NCI-H748 treated with DMSO at 0.1 percent for 48 hours (cell line): ENCODE data around the gene DLGAP1.

Source experiments
- DNase-seq: peaks from one replicate; lab custom pipeline; 2025; lab: John Stamatoyannopoulos, UW

Gene DLGAP1

GRCh38 chr18:3993941-3994687 lies 461.0 kb downstream of the DLGAP1 start:
- no peak for DNase-seq

- no peak for DNase-seq
These were observed 469.4 kb downstream of the DLGAP1 start for GRCh38 chr18:3985664-3986063.

DNA sequence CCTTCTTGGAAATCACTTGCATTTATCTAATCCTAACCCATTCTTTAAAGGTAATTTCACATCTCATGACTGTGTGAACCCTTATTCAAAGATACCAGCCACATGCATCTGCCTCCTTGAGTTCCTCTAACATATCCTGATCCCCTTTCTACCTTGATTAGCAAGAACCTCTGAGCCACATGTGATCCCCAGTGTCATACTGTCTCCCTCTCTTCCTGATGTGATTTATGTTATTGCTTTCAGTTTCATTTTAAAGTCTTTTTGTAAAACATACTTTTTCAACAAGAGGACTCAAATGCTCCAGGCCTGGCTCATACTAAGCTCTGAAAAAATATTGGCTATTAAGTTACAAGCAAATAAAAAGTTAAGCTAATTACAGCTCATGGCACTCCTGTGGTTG lies 470.1 kb downstream of the DLGAP1 start:
- no peak for DNase-seq

GRCh38 chr18:3984163-3984757 lies 470.8 kb downstream of the DLGAP1 start:
- no peak for DNase-seq

DNA sequence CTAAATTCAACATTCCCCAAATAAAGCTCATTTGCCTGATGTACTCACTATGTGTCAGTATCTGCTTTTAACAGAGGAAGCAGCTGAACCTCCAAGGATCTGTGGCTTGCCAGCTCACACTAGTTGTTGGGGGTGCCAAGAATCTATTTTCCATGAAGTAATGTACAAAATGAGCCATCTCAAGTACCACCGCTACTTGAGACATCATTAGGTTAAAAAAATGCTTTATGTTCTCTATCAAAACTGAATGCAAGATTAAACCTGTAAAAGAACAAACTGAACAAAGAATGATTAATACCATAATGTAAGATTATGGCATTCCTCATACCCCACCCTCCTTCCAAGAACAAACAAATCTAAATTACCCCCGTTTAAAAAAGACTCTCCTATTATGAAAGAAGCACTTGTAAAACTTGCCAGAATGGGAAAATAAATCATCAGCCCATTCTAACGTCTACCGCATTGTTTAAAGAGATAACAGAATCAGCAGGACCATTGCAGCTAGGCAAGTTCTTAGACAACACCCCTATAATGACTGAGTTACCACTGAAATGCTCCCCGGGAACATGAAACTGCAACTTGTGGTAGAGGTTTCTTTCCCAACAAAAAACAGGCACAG lies 471.6 kb downstream of the DLGAP1 start:
- DNase-seq = no peak

GRCh38 chr18:3982541-3982940 lies 472.6 kb downstream of the DLGAP1 start:
- no peak for DNase-seq

DNA sequence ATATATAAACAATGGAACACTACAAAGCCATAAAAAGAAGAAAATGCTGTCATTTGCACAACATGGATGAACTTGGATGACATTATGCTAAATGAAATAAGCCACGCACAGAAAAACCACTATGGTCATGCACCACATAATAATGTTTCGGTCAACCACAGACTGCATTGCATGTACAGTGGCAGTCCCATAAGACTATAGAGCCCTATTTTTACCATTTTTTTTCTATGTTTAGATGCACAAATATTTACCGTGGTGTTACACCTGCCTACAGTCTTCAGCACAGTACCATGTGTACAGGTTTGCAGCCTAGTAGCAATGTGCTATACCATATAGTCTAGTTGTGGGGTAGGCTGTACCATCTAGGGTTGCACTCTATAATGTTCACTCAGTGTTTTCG lies 476.1 kb downstream of the DLGAP1 start:
- no peak for DNase-seq

- DNase-seq = no peak
These were observed 481.8 kb downstream of the DLGAP1 start for GRCh38 chr18:3973191-3973850.

DNA sequence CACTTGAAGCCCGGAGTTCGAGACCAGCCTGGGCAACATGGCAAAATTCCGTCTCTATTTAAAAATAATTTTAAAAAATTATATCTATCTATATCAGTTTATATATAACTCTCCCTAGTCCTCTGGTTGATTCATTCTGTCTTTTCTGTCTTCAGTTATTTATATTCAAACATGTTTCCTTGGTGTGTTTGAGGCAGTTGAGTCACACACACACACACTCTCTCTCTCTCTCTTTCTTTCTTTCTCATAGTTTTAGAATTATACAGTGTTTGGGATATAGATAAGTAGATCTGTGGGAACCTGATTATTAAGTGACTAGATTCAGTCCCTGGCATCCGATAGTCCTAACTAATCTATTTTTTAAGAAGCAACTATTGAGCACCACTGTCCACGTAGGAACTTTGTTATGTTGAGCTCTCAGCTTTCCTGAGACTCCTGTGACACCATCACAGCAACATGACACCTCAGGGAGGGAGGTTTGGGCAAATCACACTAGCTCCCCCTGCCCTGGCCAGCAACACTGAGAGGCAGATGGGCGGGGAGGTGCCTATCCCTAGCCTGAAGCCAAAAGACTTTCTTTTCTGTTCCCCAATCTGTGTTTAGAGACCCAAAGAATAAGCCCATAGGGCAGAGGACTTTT lies 482.7 kb downstream of the DLGAP1 start:
- DNase-seq = no peak

DNA sequence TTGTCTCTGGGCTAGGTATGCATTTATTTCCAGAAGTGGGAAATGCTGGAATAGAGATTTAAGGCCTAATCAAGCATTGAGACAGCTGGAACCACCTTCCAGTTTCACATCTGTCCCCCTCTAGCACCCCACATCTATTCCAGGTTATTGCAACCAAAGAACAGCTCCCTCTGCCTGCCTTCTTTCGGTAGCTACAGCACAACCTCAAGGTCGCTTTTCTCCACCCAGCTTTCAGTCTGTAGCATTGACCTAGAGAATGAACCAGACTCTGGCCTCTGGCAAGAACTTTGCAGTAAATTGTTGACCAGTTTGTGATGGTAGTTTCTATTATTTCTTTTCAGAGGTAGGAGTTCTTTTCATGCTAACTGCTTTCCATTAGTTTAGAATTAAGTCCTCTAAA lies 484.2 kb downstream of the DLGAP1 start:
- DNase-seq = no peak

DNA sequence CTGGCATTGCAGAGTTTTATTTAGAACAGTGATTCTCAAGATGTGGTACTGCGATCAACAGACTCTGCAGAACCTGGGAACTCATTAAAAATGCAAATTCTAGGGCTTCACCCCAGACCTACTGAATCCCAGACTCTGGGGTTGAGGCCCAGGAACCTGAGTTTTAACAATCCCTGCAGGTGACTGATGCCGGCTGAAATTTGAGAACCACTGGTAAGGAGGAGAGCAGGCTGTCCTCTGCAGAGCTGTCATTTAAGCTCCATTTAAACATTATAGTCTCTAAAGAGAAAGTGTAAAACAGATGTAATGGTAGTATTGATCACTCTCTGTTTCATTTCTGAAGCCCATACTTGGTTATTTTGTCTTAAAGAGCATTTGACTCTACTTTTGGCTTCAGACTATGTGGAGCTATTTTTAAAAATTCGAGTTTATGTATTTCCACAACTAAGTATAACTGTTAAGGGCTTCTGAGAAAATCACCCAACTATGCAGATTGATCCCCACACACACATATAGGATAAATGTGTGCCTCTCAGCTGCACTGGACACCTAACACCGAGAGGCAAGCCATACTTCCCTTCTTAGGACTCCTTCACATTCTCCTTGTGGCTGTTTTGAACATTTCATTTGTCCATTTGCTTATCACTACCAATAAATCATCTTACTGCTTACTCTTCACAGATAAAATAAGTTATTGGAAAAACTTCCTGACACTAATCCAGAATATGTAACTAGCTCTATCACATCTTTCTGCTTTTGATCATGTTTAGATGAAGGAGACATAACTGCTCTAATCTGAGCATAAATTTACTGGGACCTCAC lies 487.5 kb downstream of the DLGAP1 start:
- no peak for DNase-seq

GRCh38 chr18:3966642-3967358 lies 488.3 kb downstream of the DLGAP1 start:
- DNase-seq = no peak

DNA sequence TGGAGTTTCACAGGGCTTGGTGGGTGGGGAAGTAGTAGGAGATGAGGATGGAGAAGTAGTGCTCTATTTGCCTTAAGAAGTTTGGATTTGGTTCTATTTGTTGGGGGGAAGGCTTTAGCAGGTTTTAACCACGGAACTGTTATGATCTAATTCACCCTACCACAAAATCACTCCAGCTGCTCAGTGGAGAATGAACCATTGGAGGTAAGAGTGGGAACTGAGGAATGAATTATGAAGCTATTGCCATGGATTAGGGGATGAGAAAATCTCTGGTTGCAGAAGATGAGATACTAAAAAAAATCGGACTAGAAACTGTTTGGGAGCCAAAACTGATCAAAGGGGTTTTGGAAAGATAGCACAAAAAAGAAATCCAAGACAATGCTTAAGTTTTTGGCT lies 488.9 kb downstream of the DLGAP1 start:
- no peak for DNase-seq

DNA sequence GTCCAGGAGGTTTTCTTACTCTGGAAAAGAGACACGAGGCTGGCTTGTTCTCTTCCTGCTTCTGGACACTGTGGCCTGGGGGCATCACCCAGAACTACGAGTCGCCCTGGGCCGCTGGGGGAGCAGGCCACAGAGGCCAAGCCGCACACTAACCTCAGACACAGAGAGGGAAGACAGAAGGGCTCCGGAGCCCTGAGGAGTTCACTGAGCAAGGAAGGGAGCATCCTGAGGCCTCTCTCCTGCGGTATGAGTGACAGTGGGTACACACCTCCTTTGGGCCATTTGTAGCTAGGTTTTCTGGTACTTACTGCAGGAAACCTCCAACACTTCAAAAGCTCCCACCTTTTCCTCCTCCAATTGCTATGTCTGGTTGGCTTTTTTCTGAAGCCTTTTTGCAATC lies 494.1 kb downstream of the DLGAP1 start:
- DNase-seq = no peak

- DNase-seq = no peak
These were observed 495.0 kb downstream of the DLGAP1 start for GRCh38 chr18:3960142-3960541.

- no peak for DNase-seq
These were observed 503.1 kb downstream of the DLGAP1 start for GRCh38 chr18:3952031-3952430.

DNA sequence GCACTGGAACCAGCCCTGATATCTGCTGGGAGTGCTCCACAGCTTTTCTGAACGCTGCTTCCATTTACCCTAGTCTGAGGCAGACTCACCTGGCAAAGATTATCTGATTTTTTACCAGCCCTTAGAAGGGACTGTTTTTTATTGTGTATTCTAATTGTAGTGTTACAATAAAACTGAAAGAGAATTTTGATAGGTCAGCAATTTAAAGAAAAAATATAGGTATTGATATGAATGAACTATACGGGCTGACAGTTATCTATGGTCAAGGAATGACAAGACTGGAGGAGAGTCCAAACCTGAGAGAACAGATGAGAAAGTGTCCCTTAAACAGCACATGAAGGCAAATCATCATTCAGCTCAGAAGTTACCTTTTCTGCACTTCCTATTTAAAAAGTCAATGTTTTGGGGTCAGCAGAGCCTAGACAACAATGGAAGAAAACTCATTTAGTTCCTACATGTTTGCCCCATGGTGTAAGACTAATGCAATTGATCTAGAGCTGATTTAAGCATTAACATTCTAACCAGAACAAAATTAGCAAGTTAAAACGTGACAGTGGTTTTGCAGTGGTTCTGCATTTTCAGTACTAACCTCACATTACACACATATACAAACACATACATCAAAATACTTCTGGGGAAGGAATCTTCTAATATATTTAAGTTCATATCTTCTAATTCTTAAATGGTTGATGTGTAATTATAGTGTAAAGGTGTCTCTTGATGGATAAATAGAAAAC lies 504.3 kb downstream of the DLGAP1 start:
- no peak for DNase-seq

GRCh38 chr18:3948958-3949357 lies 506.1 kb downstream of the DLGAP1 start:
- DNase-seq = no peak

DNA sequence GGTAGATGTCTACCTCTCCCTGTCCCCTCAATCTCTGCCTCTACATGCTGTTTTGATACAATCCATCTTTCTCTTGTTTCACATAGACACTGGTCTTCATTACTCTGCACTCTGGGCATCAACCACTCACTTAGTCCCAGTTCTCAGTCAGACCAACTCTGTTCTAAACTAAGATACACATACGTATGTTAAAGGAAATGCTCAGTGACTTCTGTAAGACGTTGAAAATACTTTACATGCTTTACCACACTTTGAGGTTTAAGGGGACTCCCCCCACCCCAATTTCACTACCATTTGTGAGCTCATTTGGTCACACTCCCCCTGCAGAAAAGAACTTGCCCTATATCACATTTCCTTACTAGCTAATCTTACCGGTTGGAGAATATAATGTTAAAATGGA lies 507.7 kb downstream of the DLGAP1 start:
- DNase-seq = no peak

- no peak for DNase-seq
These were observed 519.8 kb downstream of the DLGAP1 start for GRCh38 chr18:3935305-3935704.
